NCI-H1417 treated with DMSO at 0.1 percent for 48 hours (cell line): Measurements from ENCODE around the gene SLC27A4.

Experiments used
- DNase-seq: peaks from one replicate; lab custom pipeline; 2025; lab: John Stamatoyannopoulos, UW

Gene SLC27A4

GRCh38 chr9:128391956-128392301 lies 51.6 kb downstream of the SLC27A4 start:
- DNase-seq, result no peak

DNA sequence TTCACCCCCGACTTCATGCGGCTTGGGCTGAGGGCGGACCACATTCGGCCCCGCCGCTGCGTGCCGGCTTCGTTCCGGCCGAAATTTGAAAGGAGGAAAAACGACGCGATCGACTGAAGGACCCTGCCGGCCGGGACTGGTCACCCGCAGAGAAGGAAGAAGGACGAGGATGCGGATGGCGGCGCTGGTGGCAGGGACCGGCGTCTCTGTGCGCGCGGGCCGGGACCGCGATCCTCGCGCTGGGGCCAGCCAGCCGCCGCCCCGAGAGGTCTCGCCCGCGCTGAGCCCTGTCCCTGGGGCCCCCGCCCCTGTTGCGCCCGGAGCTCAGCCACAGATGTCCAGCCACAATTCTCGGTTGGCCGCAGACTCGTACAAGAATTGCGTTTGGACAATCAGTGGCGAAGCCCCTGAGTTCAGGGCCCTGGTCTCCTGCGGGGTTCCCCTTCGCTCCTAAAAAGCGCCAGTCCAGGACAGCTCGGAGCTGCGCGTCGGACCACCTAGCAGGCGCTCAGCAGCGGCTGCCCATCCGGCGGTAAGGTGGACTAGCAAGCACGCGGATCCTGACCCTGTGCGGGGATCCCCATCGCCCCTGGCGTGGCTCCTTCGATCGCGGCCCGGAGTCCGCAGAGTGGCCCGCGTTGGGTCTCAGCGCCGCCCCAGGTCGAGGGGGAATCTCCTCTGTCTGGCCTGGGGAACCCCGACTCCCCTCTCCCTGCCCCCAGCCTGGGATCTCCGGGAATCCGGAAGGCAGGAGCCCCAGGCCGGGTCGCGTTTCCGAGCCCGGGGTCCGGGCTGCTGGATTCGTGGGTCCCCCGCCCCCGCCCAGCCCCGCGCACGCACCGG lies 52.2 kb downstream of the SLC27A4 start:
- no peak for DNase-seq

- no peak for DNase-seq
Observed at GRCh38 chr9:128393145-128393775, 52.9 kb downstream of the SLC27A4 start.

- no peak for DNase-seq
Observed at GRCh38 chr9:128393970-128394369, 53.6 kb downstream of the SLC27A4 start.

GRCh38 chr9:128394379-128395168 lies 54.2 kb downstream of the SLC27A4 start:
- no peak for DNase-seq

DNA sequence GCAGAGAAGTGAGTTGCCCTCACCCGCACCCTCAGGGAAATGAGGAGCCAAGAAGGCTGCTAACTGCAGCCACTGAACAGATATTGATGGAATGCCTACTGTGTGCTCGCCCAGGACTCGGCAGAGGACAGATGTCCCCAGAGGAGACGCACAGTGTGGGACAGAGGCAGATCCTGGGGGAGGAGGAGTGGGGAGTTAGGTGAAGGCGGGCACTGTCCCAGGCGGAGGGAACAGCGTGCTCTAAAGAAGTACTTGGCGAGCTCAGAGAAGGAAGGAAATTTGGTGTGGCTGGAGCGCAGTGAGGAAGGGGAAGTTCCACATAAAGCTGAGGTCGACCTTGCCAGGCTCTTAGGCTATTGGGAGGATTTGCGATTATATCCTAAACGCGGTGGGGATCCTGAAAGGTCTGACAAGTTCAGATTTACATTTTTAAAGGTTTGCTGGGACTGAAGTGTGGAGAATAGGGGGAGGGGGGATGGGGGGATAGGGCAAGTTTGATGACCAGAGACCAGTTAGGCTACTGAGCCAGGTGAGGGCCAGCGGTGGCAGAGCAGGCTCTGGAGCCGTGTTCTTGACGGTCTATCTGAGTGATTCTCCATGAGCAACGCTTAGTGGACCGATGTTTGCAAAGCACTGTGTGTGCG lies 56.8 kb downstream of the SLC27A4 start:
- DNase-seq, result no peak

- no peak for DNase-seq
Observed at GRCh38 chr9:128397831-128398230, 57.5 kb downstream of the SLC27A4 start.

- DNase-seq, result no peak
Observed at GRCh38 chr9:128399861-128400260, 59.5 kb downstream of the SLC27A4 start.

GRCh38 chr9:128404560-128404959 lies 64.2 kb downstream of the SLC27A4 start:
- no peak for DNase-seq

DNA sequence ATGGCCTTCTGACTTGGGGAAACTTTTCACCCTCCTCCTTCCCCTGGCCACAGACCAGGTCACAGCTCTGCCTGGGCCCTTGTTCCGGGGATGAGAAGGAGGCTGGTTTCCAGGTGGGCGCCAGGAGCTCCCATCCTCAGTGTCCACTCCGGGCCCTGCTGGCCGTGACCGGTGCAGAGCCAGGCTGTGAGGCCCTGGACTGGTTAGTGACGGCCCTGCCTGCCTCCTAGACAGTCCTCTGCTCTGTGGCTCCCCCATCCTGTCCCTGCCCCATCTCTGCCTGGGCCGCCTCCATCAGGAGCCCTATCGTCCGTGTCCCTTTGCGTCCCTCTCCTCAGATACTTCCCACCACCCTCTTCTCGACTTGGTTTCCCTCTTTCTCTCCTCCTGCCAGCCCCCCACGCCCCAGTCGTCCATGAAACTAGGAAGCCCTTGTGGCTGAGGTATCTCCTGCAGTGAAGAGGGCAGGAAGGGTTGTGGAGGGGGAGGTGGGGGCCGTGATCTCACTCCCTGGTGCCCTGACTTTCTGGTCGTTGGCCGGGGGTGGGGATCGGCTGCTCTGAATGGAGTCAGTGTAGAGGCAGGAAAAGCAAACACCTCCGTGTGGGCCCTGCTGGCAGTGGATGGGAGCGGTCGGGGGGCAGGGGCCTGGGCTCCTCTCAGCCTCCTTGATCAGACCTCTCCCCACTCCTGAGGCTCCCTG lies 64.9 kb downstream of the SLC27A4 start:
- no peak for DNase-seq

DNA sequence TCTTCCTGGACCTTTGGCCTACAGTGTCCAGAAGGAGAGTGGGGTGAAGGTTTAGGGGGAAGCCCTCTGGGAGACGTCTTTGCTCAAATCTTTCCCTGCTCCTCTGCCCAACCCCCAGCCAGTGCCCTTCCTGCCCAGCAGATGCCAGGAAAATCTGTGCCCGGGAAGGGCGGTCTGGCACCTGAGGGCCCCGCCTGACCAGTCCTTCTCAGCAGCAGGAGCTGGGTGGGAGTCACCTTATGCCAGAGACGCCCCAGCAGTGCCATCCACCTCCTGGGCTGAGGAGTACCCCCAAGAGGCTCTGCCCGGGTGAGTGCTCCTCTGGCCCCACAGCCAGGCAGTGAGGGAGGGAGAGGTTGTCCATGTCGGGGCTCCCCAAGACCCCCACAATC lies 65.4 kb downstream of the SLC27A4 start:
- no peak for DNase-seq

DNA sequence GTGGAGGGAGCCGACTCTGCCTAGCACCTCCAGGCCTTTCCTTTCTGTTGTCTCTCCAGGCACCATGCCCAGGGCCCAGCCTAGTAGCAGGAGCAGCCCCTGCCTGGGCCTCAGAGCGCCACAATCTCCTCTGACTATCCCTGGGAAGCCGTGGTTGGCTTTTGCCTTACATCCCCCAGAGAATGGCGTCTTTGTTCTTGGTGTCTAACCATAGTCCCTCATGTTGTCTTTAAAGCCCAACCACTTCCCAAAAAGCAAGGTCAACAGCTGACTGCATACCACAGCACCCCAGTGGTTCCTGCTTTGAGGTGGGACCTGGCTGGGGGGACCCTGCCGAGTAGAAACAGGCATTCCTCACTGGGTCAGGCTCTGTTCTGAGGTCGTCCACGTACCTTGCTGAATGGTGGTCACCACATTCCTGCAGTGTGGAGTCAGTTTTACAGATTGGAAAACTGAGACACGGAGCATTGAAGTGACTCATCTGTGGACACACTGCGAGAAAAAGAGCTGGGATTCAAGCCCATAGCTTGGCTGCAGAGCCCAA lies 66.6 kb downstream of the SLC27A4 start:
- DNase-seq, result no peak

DNA sequence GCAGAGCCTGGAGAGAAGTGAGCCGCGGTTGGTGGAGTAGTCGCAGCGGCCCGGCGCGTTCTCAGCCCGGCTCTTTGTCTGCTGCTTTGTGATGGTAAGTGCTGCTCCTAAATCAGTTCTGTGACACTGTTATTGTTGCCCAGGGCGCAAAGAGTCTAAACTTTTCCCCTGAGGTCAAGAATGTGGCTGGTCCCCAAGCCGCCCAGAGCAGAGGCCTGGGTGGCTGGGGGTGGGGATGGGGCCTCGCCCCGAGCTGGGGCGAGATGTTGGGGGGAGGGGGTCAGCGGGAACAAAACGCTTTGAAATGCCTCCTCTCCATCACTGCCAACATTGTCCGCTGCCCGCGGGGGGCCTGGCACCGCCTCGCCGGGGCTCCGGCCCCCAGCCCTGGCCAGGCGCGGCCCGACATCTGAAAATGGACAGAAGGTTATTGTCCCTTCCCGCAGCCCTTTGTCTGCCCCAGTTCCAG lies 68.7 kb downstream of the SLC27A4 start:
- DNase-seq, result no peak

DNA sequence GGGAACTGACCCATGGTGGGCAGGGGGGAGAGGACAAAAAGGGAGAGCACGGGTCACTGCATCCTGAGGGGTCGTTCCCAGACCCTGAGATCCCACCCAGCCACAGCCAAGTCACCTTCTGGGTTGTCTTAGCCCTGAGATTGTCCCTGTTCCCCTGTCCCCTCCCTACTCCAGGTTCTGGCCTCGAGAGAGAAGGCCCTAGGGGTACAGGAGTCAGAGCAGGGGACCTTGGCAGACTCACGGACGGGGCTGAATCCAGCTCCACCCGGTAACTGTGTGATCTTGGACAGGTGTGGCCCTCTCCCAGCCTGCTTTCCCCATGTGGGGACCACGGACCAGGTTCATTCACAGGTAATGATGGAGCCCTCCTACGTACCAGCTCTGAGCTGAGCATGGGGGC lies 69.1 kb downstream of the SLC27A4 start:
- DNase-seq, result no peak

DNA sequence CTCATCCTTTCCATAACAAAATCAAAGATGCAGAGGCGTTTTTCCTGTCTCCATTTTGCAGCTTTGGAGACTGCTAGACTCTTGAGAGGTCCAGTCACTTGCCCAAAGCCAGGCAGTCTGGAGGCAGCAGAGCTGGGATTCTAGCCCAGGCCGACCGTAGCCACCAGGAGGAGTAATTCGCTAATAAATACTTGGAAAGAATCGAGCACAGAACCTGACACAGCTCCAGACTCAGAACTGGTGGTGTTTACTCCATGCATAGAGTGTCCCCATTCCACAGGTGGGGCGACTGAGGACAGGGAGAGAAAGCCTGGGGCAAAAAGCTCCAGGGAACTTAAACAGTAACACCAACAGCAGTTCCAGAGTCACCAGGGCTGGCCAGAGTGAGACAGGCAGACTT lies 69.7 kb downstream of the SLC27A4 start:
- DNase-seq, result no peak
